HepG2 (cell line): ENCODE results near the gene KLF13. TPM values are rescaled to one million over a fixed set of nuclear protein-coding genes. Genes with fewer than 3 reads are reported as not detected.

Source experiments
- ATAC-seq: fragments of 200-7000 bp; cut with Tn5 transposase; 3 replicates; pipeline ENCODE4 v1.9.1; 2020; ENCODE audit warnings: mild to moderate bottlenecking, moderate library complexity
- BruUV-seq: library from RNA; stranded (reverse); fragments of 400-500 nt; replicated peaks from 2 replicates; lab custom pipeline; 2021; lab: Mats Ljungman, UMichigan
- CTCF ChIA-PET: fragments of 300-600 bp; formaldehyde crosslinking; extraction: SDS; loops from one replicate; lab custom pipeline; 2021; ENCODE audit warnings: low total read pairs, inconsistent platforms, low intra/inter-chr PET ratio; lab: Yijun Ruan, JAX
- POLR2A ChIA-PET: fragments of 350-600 bp; sonication (Branson Sonifier 250); formaldehyde crosslinking; loops from one replicate; lab custom pipeline; 2020; ENCODE audit warnings: antibody characterized with exemption, inconsistent platforms; lab: Yijun Ruan, JAX
- DNase-seq: peaks from one replicate; pipeline ENCODE4 v3.0.0-alpha.2; 2015; ENCODE audit warnings: low spot score
- FAIRE-seq: peaks from 3 replicates; lab custom pipeline; 2011; peaks lifted over from hg19 to GRCh38; lab: Jason Lieb, UNC
- H2AFZ ChIP-seq: one replicate; pipeline ENCODE4 v1.6.1; 2011; ENCODE audit warnings: low read length, inconsistent platforms
- H3K27ac ChIP-seq: fragments of 300-600 bp; 3 replicates; pipeline ENCODE4 v1.8.0; 2011; ENCODE audit warnings: mixed run types, mild to moderate bottlenecking, mixed read lengths, low read length, inconsistent platforms; ENCODE audit not compliant: insufficient read depth; ENCODE audit errors: extremely low read length
- H3K27me3 ChIP-seq, 2 experiments: fragments of 200-600 bp in 1 of 2; 2 replicates in 1 of 2; 3 replicates in 1 of 2; pipeline versions ENCODE4 v1.6.0 to v1.8.0; 2011; ENCODE audit warnings: low read length in 2 of 2, mild to moderate bottlenecking in 2 of 2, moderate library complexity in 2 of 2, inconsistent platforms in 1 of 2; ENCODE audit not compliant: insufficient read depth in 2 of 2, control insufficient read depth in 1 of 2
- H3K36me3 ChIP-seq, 2 experiments: fragments of 200-600 bp in 1 of 2; replicated peaks in 1 of 2; 2 replicates in 1 of 2; 3 replicates in 1 of 2; pipeline versions ENCODE4 v1.5.1 to v1.8.0; 2011; ENCODE audit warnings: low read length in 2 of 2, inconsistent platforms in 1 of 2; ENCODE audit not compliant: insufficient read depth in 2 of 2, control insufficient read depth in 1 of 2
- H3K4me1 ChIP-seq: 2 replicates; pipeline ENCODE4 v1.5.1; 2012; ENCODE audit warnings: low read length, inconsistent platforms; ENCODE audit not compliant: insufficient read depth
- H3K4me2 ChIP-seq: 2 replicates; pipeline ENCODE4 v1.6.0; 2011; ENCODE audit warnings: low read depth, low read length, inconsistent platforms
- H3K4me3 ChIP-seq, 3 experiments: fragments of 200-600 bp in 1 of 3; sonication (generic), shearing (Covaris generic) in 1 of 3; replicated peaks in 1 of 3; 2 replicates each; pipeline ENCODE4 v1.5.1; 2011 to 2016; ENCODE audit warnings: low read length in 3 of 3, inconsistent platforms in 2 of 3, low read depth in 2 of 3, mild to moderate bottlenecking in 2 of 3, control low read depth in 1 of 3, mixed read lengths in 1 of 3; ENCODE audit not compliant: insufficient read depth in 1 of 3
- H3K79me2 ChIP-seq: one replicate; pipeline ENCODE4 v1.6.1; 2011; ENCODE audit warnings: low read length, inconsistent platforms; ENCODE audit not compliant: insufficient read depth
- H3K9ac ChIP-seq: 2 replicates; pipeline ENCODE4 v1.6.0; 2011; ENCODE audit warnings: mild to moderate bottlenecking, low read depth, low read length, inconsistent platforms; ENCODE audit not compliant: insufficient read depth
- H3K9me3 ChIP-seq: 2 replicates; pipeline ENCODE4 v1.5.1; 2012; ENCODE audit warnings: mild to moderate bottlenecking, low read length
- H4K20me1 ChIP-seq: 2 replicates; pipeline ENCODE4 v1.6.0; 2011; ENCODE audit warnings: inconsistent platforms, mild to moderate bottlenecking, low read length, moderate library complexity; ENCODE audit not compliant: insufficient read depth
- EHMT2 ChIP-seq: fragments of 200-600 bp; sonication (generic); IDR thresholded peaks from 2 replicates; pipeline ENCODE4 v1.7.0; 2017; ENCODE audit warnings: antibody characterized with exemption, low read depth, low read length, borderline replicate concordance
- FOXK2 ChIP-seq: fragments of 450-650 bp; IDR thresholded peaks from 2 replicates; pipeline ENCODE4 v1.6.1; 2016
- MED8 ChIP-seq: sonication (generic); formaldehyde crosslinking; IDR thresholded peaks from 2 replicates; pipeline ENCODE4 v1.8.1; 2023; ENCODE audit warnings: mild to moderate bottlenecking, missing genetic modification reagents; ENCODE audit not compliant: insufficient replicate concordance
- TSC22D2 ChIP-seq: sonication (generic); formaldehyde crosslinking; IDR thresholded peaks from 2 replicates; pipeline ENCODE4 v1.5.1; 2020; ENCODE audit warnings: missing genetic modification reagents, mild to moderate bottlenecking, borderline replicate concordance
- ZHX1 ChIP-seq: sonication (generic); formaldehyde crosslinking; IDR thresholded peaks from 2 replicates; pipeline ENCODE4 v1.8.1; 2022; ENCODE audit warnings: low read depth, mild to moderate bottlenecking, missing genetic modification reagents
- ZNF251 ChIP-seq: sonication (generic); formaldehyde crosslinking; IDR thresholded peaks from 2 replicates; pipeline ENCODE4 v1.9.0; 2021; ENCODE audit warnings: mild to moderate bottlenecking, missing genetic modification reagents
- ZNF432 ChIP-seq: sonication (generic); formaldehyde crosslinking; IDR thresholded peaks from 2 replicates; pipeline ENCODE4 v1.5.0; 2020; ENCODE audit warnings: missing genetic modification reagents, mild to moderate bottlenecking, borderline replicate concordance
- ZNF569 ChIP-seq: sonication (generic); formaldehyde crosslinking; IDR thresholded peaks from 2 replicates; pipeline ENCODE4 v1.5.0; 2020; ENCODE audit warnings: mild to moderate bottlenecking, missing genetic modification reagents, moderate library complexity, borderline replicate concordance
- ZNF75D ChIP-seq: sonication (generic); formaldehyde crosslinking; IDR thresholded peaks from 2 replicates; pipeline ENCODE4 v1.8.1; 2023; ENCODE audit warnings: missing genetic modification reagents, mild to moderate bottlenecking, borderline replicate concordance
- WGBS: methylation state at CpG from one replicate; pipeline ENCODE4 v1.1.6; 2017; ENCODE audit warnings: low lambda C conversion rate; 5-methylcytosine and 5-hydroxymethylcytosine counted together
- in situ Hi-C: cut with HindIII; loops from 2 replicates; pipeline ENCODE4 v1.10.0; 2017; ENCODE audit warnings: low pct_unique_long_range_greater_than_20kb; ENCODE audit not compliant: extremely low pct_ligation_motif_present
- intact Hi-C: fragments of 100-400 bp; cut with micrococcal nuclease; formaldehyde crosslinking; loops from one replicate; pipeline ENCODE4 v1.10.0; 2022; ENCODE audit not compliant: unreplicated experiment
- polyA plus RNA-seq, 8 experiments: library from polyadenylated mRNA; depleted of rRNA in 3 of 8; stranded (reverse) in 7 of 8; unstranded in 1 of 8; fragments of >200 nt; fragmentation: Illumina TruSeq in 4 of 8; extraction: Trizol in 4 of 8; gene quantifications; 2 replicates each; pipeline versions ENCODE4 v1.2.1 to v1.2.3, GENCODE V29; 2011 to 2016; ENCODE audit warnings: low read depth in 4 of 8, missing spikeins in 1 of 8, mixed read lengths in 1 of 8; ENCODE audit not compliant: insufficient read depth in 1 of 8
- total RNA-seq, 5 experiments: library from RNA; depleted of rRNA; stranded (reverse); fragments of >200 nt; fragmentation: Illumina TruSeq; extraction: Trizol; gene quantifications; 2 replicates each; pipeline ENCODE4 v1.2.3, GENCODE V29; 2016; ENCODE audit warnings: low read depth in 1 of 5
- TF ChIP-seq, protein P1 (sequence below): sonication (generic); formaldehyde crosslinking; IDR thresholded peaks from 2 replicates; pipeline ENCODE4 v1.5.0; 2020; ENCODE audit warnings: missing genetic modification reagents, mild to moderate bottlenecking, borderline replicate concordance
- TF ChIP-seq, protein P2 (sequence below): sonication (generic); formaldehyde crosslinking; IDR thresholded peaks from 2 replicates; pipeline ENCODE4 v1.4.0; 2020; ENCODE audit warnings: missing genetic modification reagents, mild to moderate bottlenecking, borderline replicate concordance
- TF ChIP-seq, protein P3 (sequence below): sonication (generic); formaldehyde crosslinking; IDR thresholded peaks from 2 replicates; pipeline ENCODE4 v1.9.0; 2021; ENCODE audit warnings: missing genetic modification reagents, mild to moderate bottlenecking, borderline replicate concordance

KLF13 gene
- total and polyA plus RNA-seq, 2 of the 13 experiments (the other 11 are each of a cell fraction or from before 2014, with no cell fraction given) = 16.8 to 25.1 TPM

DNA sequence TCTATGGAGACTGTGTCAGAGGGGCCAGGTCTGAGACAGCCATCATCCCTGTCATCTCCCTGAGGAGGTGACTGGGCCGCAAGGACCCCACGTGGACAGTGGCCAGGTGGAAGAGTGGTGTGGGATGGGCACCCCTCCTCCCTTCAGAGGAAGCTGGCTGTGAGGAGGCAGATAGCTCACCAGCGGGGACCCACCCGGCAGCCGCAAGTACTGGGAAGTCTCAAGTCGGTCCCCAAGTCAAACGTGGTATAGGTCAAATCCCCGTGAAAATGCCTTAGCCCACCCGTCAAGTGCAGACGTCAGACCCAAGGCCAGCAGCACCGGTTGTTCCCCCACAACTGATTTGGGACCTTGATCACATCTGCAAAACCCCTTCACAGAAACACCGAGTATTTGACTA is 12.3 kb upstream of the KLF13 start:
- no TSS peak for BruUV-seq
- no peaks in the 10 kb centered on the region for H3K27me3 ChIP-seq
- in situ Hi-C loops = no loop called here
- H3K27ac ChIP-seq = no peak overlapping the region
- no peaks in the 10 kb centered on the region for H4K20me1 ChIP-seq
- ChIA-PET CTCF (no interaction called here), POLR2A (no interaction called here)
- H2AFZ ChIP-seq = no peak overlapping the region
- H3K9ac ChIP-seq = no peak overlapping the region
- no peak for DNase-seq
- no peak overlapping the region for H3K4me3 ChIP-seq
- H3K9me3 ChIP-seq = no peaks in the 10 kb centered on the region
- H3K4me1 ChIP-seq = peaks cover 3% of the 10 kb centered on the region; the same call in 1 of the 2 replicates
- intact Hi-C loops = no loop called here
- 91% methylated on average over 10 of the region's 12 CpGs for WGBS
- FAIRE-seq = no peak
- H3K36me3 ChIP-seq = no peaks in the 10 kb centered on the region
- H3K4me2 ChIP-seq = no peak overlapping the region
- no peak for ATAC-seq
- no peaks in the 10 kb centered on the region for H3K79me2 ChIP-seq
- TF ChIP-seq FOXK2 (no peak), EHMT2 (no peak), ZHX1 (CRISPR knock-in tag) (no peak), ZNF569 (CRISPR knock-in tag) (no peak), ZNF432 (no peak), TSC22D2 (no peak), ZNF75D (CRISPR knock-in tag) (no peak), MED8 (no peak), ZNF251 (CRISPR knock-in tag) (no peak)
- TF ChIP-seq, protein P1, sequence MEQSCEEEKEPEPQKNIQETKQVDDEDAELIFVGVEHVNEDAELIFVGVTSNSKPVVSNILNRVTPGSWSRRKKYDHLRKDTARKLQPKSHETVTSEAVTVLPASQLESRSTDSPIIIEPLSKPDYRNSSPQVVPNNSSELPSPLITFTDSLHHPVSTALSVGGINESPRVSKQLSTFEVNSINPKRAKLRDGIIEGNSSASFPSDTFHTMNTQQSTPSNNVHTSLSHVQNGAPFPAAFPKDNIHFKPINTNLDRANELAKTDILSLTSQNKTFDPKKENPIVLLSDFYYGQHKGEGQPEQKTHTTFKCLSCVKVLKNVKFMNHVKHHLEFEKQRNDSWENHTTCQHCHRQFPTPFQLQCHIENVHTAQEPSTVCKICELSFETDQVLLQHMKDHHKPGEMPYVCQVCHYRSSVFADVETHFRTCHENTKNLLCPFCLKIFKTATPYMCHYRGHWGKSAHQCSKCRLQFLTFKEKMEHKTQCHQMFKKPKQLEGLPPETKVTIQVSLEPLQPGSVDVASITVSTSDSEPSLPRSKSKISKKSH (CRISPR knock-in tag) = no peak
- TF ChIP-seq, protein P2, sequence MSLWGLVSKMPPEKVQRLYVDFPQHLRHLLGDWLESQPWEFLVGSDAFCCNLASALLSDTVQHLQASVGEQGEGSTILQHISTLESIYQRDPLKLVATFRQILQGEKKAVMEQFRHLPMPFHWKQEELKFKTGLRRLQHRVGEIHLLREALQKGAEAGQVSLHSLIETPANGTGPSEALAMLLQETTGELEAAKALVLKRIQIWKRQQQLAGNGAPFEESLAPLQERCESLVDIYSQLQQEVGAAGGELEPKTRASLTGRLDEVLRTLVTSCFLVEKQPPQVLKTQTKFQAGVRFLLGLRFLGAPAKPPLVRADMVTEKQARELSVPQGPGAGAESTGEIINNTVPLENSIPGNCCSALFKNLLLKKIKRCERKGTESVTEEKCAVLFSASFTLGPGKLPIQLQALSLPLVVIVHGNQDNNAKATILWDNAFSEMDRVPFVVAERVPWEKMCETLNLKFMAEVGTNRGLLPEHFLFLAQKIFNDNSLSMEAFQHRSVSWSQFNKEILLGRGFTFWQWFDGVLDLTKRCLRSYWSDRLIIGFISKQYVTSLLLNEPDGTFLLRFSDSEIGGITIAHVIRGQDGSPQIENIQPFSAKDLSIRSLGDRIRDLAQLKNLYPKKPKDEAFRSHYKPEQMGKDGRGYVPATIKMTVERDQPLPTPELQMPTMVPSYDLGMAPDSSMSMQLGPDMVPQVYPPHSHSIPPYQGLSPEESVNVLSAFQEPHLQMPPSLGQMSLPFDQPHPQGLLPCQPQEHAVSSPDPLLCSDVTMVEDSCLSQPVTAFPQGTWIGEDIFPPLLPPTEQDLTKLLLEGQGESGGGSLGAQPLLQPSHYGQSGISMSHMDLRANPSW = no peak
- TF ChIP-seq, protein P3, sequence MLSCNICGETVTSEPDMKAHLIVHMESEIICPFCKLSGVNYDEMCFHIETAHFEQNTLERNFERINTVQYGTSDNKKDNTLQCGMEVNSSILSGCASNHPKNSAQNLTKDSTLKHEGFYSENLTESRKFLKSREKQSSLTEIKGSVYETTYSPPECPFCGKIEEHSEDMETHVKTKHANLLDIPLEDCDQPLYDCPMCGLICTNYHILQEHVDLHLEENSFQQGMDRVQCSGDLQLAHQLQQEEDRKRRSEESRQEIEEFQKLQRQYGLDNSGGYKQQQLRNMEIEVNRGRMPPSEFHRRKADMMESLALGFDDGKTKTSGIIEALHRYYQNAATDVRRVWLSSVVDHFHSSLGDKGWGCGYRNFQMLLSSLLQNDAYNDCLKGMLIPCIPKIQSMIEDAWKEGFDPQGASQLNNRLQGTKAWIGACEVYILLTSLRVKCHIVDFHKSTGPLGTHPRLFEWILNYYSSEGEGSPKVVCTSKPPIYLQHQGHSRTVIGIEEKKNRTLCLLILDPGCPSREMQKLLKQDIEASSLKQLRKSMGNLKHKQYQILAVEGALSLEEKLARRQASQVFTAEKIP (CRISPR knock-in tag) = no peak
